Esophagus muscularis mucosa (tissue), 4 donors: ENCODE measurements around the gene ARHGAP40. TPM values are rescaled to one million over a fixed set of nuclear protein-coding genes. Genes with fewer than 3 reads are reported as not detected.

Experiments used
- DNase-seq: peaks from one replicate; pipeline ENCODE4 v3.0.0-alpha.2; 2017; ENCODE audit errors: extremely low spot score
- H3K27ac ChIP-seq, 4 donors: fragments of 200-600 bp; sonication (generic); replicated peaks in 1 of 4; 1 replicate in 3 of 4; 2 replicates in 1 of 4; pipeline ENCODE4 v1.5.1; 2016 to 2019; ENCODE audit warnings: mild to moderate bottlenecking in 1 of 4
- H3K27me3 ChIP-seq, 4 donors: fragments of 200-600 bp; sonication (generic); one replicate each; pipeline versions ENCODE4 v1.5.1 to v1.6.0; 2016 to 2019
- H3K36me3 ChIP-seq, 4 donors: fragments of 200-600 bp; sonication (generic); one replicate each; pipeline ENCODE4 v1.5.1; 2016 to 2019
- H3K4me1 ChIP-seq, 4 donors: fragments of 200-600 bp; sonication (generic); one replicate each; pipeline ENCODE4 v1.5.1; 2016 to 2019
- H3K4me3 ChIP-seq, 4 donors: fragments of 200-600 bp; sonication (generic); 1 replicate in 2 of 4; 2 replicates in 2 of 4; pipeline ENCODE4 v1.5.1; 2016 to 2019; ENCODE audit warnings: mild to moderate bottlenecking in 4 of 4, moderate library complexity in 1 of 4
- H3K9me3 ChIP-seq, 4 donors: fragments of 200-600 bp; sonication (generic); 1 replicate in 3 of 4; 2 replicates in 1 of 4; pipeline ENCODE4 v1.5.1; 2016 to 2019
- CTCF ChIP-seq, 3 experiments: fragments of 200-600 bp in 2 of 3; fragments of 450-650 bp in 1 of 3; sonication (generic) in 2 of 3; IDR thresholded peaks; one replicate each; pipeline ENCODE4 v1.5.1; 2017 to 2019; ENCODE audit warnings: antibody characterized with exemption in 3 of 3, mild to moderate bottlenecking in 2 of 3, moderate library complexity in 1 of 3
- EP300 ChIP-seq: sonication (generic); formaldehyde crosslinking; IDR thresholded peaks from one replicate; pipeline ENCODE4 v1.6.1; 2017; ENCODE audit warnings: antibody characterized with exemption
- POLR2A ChIP-seq: fragments of 450-650 bp; IDR thresholded peaks from one replicate; pipeline ENCODE4 v1.6.1; 2017; ENCODE audit warnings: antibody characterized with exemption, moderate library complexity, mild to moderate bottlenecking, low read depth
- POLR2AphosphoS5 ChIP-seq, 2 donors: sonication (generic); formaldehyde crosslinking; IDR thresholded peaks; one replicate each; pipeline ENCODE4 v1.6.1; 2017; ENCODE audit warnings: antibody characterized with exemption in 2 of 2
- WGBS: methylation state at CpG from one replicate; pipeline ENCODE4 v1.1.5; 2018; 5-methylcytosine and 5-hydroxymethylcytosine counted together
- intact Hi-C: fragments of 100-400 bp; cut with DNase I; formaldehyde crosslinking; loops from one replicate; pipeline ENCODE4 v1.15.1; 2023
- total RNA-seq, 4 donors: library from RNA; depleted of rRNA; stranded (reverse); fragments of >200 nt; gene quantifications; one replicate each; pipeline versions ENCODE4 v1.1.0 to v1.2.1, GENCODE V29; 2016

The ARHGAP40 gene
- total RNA-seq, 4 donors from 2014 or later, result 0.42 TPM; not detected in 3

GRCh38 chr20:38697306-38697705, 95.7 kb downstream of the ARHGAP40 start:
- H3K27me3 ChIP-seq, result peaks cover 0 to 42% (median 0%) of the 10 kb centered on the region in 4 donors
- intact Hi-C loops, result no loop called here
- no peak overlapping the region for H3K27ac ChIP-seq
- no peak for DNase-seq
- H3K4me1 ChIP-seq, result no peaks in the 10 kb centered on the region
- no peaks in the 10 kb centered on the region for H3K9me3 ChIP-seq
- no peaks in the 10 kb centered on the region for H3K36me3 ChIP-seq
- no peak overlapping the region for H3K4me3 ChIP-seq
- TF ChIP-seq POLR2A, result no peak
- no peak for TF ChIP-seq CTCF (IDR thresholded peaks at IDR 0.05)
- no peak for TF ChIP-seq EP300
- TF ChIP-seq POLR2AphosphoS5 (IDR thresholded peaks at IDR 0.05), result no peak
- 80% methylated on average over 9 of the region's 9 CpGs for WGBS

- no peak overlapping the region for H3K4me3 ChIP-seq
- H3K4me1 ChIP-seq, result no peaks in the 10 kb centered on the region
- no peak for TF ChIP-seq POLR2AphosphoS5 (IDR thresholded peaks at IDR 0.05)
- TF ChIP-seq POLR2A, result no peak
- TF ChIP-seq EP300, result no peak
- TF ChIP-seq CTCF (IDR thresholded peaks at IDR 0.05), result no peak
- H3K27me3 ChIP-seq, result peaks cover 0 to 54% (median 0%) of the 10 kb centered on the region in 4 donors
- DNase-seq, result no peak
- H3K36me3 ChIP-seq, result no peaks in the 10 kb centered on the region
- intact Hi-C loops, result no loop called here
- no peaks in the 10 kb centered on the region for H3K9me3 ChIP-seq
- no peak overlapping the region for H3K27ac ChIP-seq
- 84% methylated on average over 15 of the region's 15 CpGs for WGBS
Observed at GRCh38 chr20:38698541-38698940, 96.9 kb downstream of the ARHGAP40 start.

GRCh38 chr20:38700141-38700540, 98.5 kb downstream of the ARHGAP40 start:
- peaks cover 0 to 68% (median 0%) of the 10 kb centered on the region in 4 donors for H3K27me3 ChIP-seq
- no peaks in the 10 kb centered on the region for H3K4me1 ChIP-seq
- no peak for TF ChIP-seq CTCF (IDR thresholded peaks at IDR 0.05)
- no peak for TF ChIP-seq EP300
- TF ChIP-seq POLR2A, result no peak
- no peak for TF ChIP-seq POLR2AphosphoS5 (IDR thresholded peaks at IDR 0.05)
- H3K27ac ChIP-seq, result no peak overlapping the region
- WGBS, result 25% methylated on average over 3 of the region's 4 CpGs
- intact Hi-C loops, result no loop called here
- H3K9me3 ChIP-seq, result no peaks in the 10 kb centered on the region
- no peaks in the 10 kb centered on the region for H3K36me3 ChIP-seq
- no peak overlapping the region for H3K4me3 ChIP-seq
- DNase-seq, result no peak

Other genes starting within 250 kb of the ARHGAP40 start
- gene SNHG17, start 166.5 kb upstream of the ARHGAP40 start, total RNA-seq, result 10 to 100 TPM; 12.8 to 19.4 (median 18.6) TPM
- 10 to 100 TPM; 31.5 to 37.4 (median 35.5) TPM for gene RALGAPB, start 129.0 kb upstream of the ARHGAP40 start, total RNA-seq
- not detected for gene ADIG, start 20.6 kb upstream of the ARHGAP40 start, total RNA-seq
- gene SLC32A1, start 122.7 kb downstream of the ARHGAP40 start, total RNA-seq, result not detected
- 1 to 10 TPM; 5.8 to 9.8 (median 8.6) TPM for gene ACTR5, start 146.7 kb downstream of the ARHGAP40 start, total RNA-seq
- gene PPP1R16B, start 203.9 kb downstream of the ARHGAP40 start, total RNA-seq, result 10 to 100 TPM in 1 of 4 donors, 1 to 10 TPM in 3; 3.7 to 12.1 (median 6.8) TPM